Suprapubic skin (tissue), 4 donors: ENCODE results near the gene COQ4. TPM values are rescaled to one million over a fixed set of nuclear protein-coding genes. Genes with fewer than 3 reads are reported as not detected.
A peak's percentile ranks its signal among the peaks of the same experiment; 100 is the strongest.

Experiments used
- DNase-seq, 2 donors: peaks; one replicate each; pipeline ENCODE4 v3.0.0-alpha.2; 2019; ENCODE audit warnings: low spot score in 2 of 2
- H3K27ac ChIP-seq: fragments of 200-600 bp; sonication (generic); one replicate; pipeline ENCODE4 v1.5.1; 2019
- H3K27me3 ChIP-seq: fragments of 200-600 bp; sonication (generic); one replicate; pipeline ENCODE4 v1.5.1; 2019
- H3K36me3 ChIP-seq: fragments of 200-600 bp; sonication (generic); one replicate; pipeline ENCODE4 v1.5.1; 2019
- H3K4me1 ChIP-seq: fragments of 200-600 bp; sonication (generic); one replicate; pipeline ENCODE4 v1.5.1; 2019
- H3K4me3 ChIP-seq: fragments of 200-600 bp; sonication (generic); one replicate; pipeline ENCODE4 v1.5.1; 2019; ENCODE audit warnings: mild to moderate bottlenecking
- H3K9me3 ChIP-seq: fragments of 200-600 bp; sonication (generic); one replicate; pipeline ENCODE4 v1.5.1; 2019
- CTCF ChIP-seq, 2 donors: fragments of 200-600 bp in 1 of 2; fragments of 450-650 bp in 1 of 2; sonication (generic) in 1 of 2; IDR thresholded peaks; one replicate each; pipeline ENCODE4 v1.5.1; 2016 to 2019; ENCODE audit warnings: antibody characterized with exemption in 2 of 2, mild to moderate bottlenecking in 1 of 2, moderate library complexity in 1 of 2
- EP300 ChIP-seq: sonication (generic); formaldehyde crosslinking; IDR thresholded peaks from one replicate; pipeline ENCODE4 v1.6.1; 2017; ENCODE audit warnings: antibody characterized with exemption
- POLR2A ChIP-seq, 2 donors: fragments of 450-650 bp; IDR thresholded peaks; one replicate each; pipeline ENCODE4 v1.6.1; 2017; ENCODE audit warnings: antibody characterized with exemption in 2 of 2, mild to moderate bottlenecking in 2 of 2, moderate library complexity in 2 of 2
- POLR2AphosphoS5 ChIP-seq, 3 donors: sonication (generic); formaldehyde crosslinking; IDR thresholded peaks; one replicate each; pipeline ENCODE4 v1.6.1; 2017; ENCODE audit warnings: antibody characterized with exemption in 3 of 3
- WGBS: methylation state at CpG from one replicate; pipeline ENCODE4 v1.1.5; 2018; 5-methylcytosine and 5-hydroxymethylcytosine counted together
- total RNA-seq, 4 donors: library from RNA; depleted of rRNA; stranded (reverse); fragments of >200 nt; gene quantifications; one replicate each; pipeline ENCODE4 v1.1.0, GENCODE V29; 2016

The COQ4 gene
- total RNA-seq, 4 donors from 2014 or later, result 73.3 to 119 (median 106) TPM

DNA sequence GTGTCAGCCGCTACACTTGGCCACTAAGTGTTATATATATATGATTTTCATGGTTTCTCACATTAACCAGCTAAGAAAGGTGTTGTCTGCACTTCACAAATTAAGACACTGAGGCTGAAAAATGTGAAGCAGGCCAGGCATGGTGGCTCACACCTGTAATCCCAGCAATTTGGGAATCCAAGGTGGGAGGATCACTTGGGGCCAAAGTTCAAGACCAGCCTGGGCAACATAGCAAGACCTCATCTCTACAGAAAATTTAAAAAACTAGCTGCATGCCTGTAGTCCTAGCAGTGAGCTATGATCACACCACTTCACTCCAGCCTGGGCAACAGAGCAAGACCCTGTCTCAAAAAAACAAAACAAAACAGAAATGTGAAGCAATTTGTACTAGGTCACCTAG lies 1.8 kb downstream of the COQ4 start:
- TF ChIP-seq EP300, result no peak
- no peak for TF ChIP-seq POLR2A (IDR thresholded peaks at IDR 0.05)
- no peak for TF ChIP-seq CTCF (IDR thresholded peaks at IDR 0.05)
- no peak for TF ChIP-seq POLR2AphosphoS5 (IDR thresholded peaks at IDR 0.05)
- peaks cover 40% of the 10 kb centered on the region for H3K36me3 ChIP-seq
- no peaks in the 10 kb centered on the region for H3K27me3 ChIP-seq
- 100% methylated on average over 1 of the region's 1 CpG for WGBS
- peaks cover 65% of the 10 kb centered on the region for H3K4me1 ChIP-seq
- no peak overlapping the region for H3K27ac ChIP-seq
- no peak for DNase-seq
- H3K9me3 ChIP-seq, result no peaks in the 10 kb centered on the region
- no peak overlapping the region for H3K4me3 ChIP-seq

DNA sequence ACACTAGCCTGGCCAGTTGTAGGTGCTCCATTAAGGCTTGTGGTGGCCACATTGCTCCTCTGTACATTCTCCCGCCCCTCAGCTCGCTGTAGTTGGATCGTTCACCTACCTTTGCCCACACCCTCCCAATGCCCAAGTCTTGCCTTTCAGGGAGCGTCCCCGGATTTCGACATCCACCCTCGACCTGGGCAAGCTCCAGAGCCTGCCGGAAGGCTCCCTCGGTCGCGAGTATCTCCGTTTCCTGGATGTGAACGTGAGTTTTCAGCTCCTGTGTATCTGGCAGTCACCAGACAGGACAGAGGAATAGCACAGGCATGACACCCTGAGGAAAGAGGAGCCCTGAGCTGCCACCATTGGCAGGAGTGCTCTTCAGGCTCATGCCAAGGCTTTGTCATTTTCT lies 3.0 kb downstream of the COQ4 start:
- H3K9me3 ChIP-seq, result no peaks in the 10 kb centered on the region
- H3K4me1 ChIP-seq, result peaks cover 66% of the 10 kb centered on the region
- 46% methylated on average over 13 of the region's 13 CpGs for WGBS
- peaks cover 35% of the 10 kb centered on the region for H3K36me3 ChIP-seq
- DNase-seq, result no peak
- peak overlapping the region; percentile 3 for H3K4me3 ChIP-seq
- H3K27me3 ChIP-seq, result no peaks in the 10 kb centered on the region
- peak overlapping the region; percentile 65 for H3K27ac ChIP-seq
- no peak for TF ChIP-seq POLR2A (IDR thresholded peaks at IDR 0.05)
- no peak for TF ChIP-seq EP300
- TF ChIP-seq CTCF (IDR thresholded peaks at IDR 0.05), result no peak
- no peak for TF ChIP-seq POLR2AphosphoS5 (IDR thresholded peaks at IDR 0.05)

DNA sequence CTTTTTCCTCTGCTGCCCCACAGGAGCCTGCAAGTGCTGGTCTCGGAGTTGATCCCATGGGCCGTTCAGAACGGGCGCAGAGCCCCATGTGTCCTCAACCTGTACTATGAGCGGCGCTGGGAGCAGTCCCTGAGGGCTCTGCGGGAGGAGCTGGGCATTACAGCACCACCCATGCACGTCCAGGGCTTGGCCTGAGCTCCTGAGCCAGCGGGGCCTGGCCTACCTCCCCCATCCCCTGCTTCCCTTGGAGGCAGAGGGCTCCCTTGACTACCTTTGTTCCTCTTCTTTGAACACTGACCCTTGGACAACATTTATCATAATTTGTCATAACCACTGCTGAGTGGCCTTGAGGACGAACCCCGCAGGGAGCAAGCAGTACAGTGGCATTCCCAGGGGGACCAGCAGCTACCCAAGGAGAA lies 10.8 kb downstream of the COQ4 start:
- peaks cover 38% of the 10 kb centered on the region for H3K36me3 ChIP-seq

GRCh38 chr9:128335161-128335560 lies 12.5 kb downstream of the COQ4 start:
- H3K4me1 ChIP-seq, result peaks cover 6% of the 10 kb centered on the region
- no peak overlapping the region for H3K27ac ChIP-seq
- H3K36me3 ChIP-seq, result peaks cover 34% of the 10 kb centered on the region
- no peaks in the 10 kb centered on the region for H3K9me3 ChIP-seq
- TF ChIP-seq CTCF (IDR thresholded peaks at IDR 0.05) (no peak), POLR2AphosphoS5 (IDR thresholded peaks at IDR 0.05) (no peak), EP300 (no peak), POLR2A (IDR thresholded peaks at IDR 0.05) (no peak)
- DNase-seq, result no peak
- H3K27me3 ChIP-seq, result no peaks in the 10 kb centered on the region
- H3K4me3 ChIP-seq, result no peak overlapping the region
- 70% methylated on average over 7 of the region's 7 CpGs for WGBS

More for the DNA sequence above, 10.8 kb downstream of the COQ4 start:
- WGBS, result 86% methylated on average over 11 of the region's 11 CpGs
- Histone ChIP-seq H3K27ac (no peak overlapping the region), H3K4me1 (peaks cover 12% of the 10 kb centered on the region), H3K9me3 (no peaks in the 10 kb centered on the region), H3K27me3 (no peaks in the 10 kb centered on the region), H3K4me3 (no peak overlapping the region)
- no peak for DNase-seq
- TF ChIP-seq CTCF (IDR thresholded peaks at IDR 0.05), result no peak
- TF ChIP-seq POLR2AphosphoS5 (IDR thresholded peaks at IDR 0.05), result no peak
- no peak for TF ChIP-seq POLR2A (IDR thresholded peaks at IDR 0.05)
- no peak for TF ChIP-seq EP300

DNA sequence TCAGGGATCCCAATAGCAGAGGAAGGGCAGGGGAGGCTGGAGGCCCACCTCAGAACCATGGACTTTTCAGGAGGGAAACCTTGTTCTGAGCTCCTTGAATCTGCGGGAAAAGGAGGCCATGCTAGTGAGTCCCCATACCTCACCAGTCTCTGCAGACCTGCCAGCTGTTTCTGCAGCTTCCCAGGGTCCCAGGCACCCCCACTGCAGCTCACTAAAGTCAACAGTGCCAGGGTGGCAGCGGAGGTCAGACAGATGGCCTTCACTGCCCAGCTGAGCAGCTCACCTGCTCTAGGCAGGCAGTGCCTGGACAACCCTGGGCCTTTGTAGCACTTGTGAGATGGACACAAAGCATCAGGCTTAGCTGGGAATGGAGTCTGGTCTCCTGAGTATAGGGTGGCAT lies 13.3 kb downstream of the COQ4 start:
- DNase-seq, result no peak
- no peaks in the 10 kb centered on the region for H3K27me3 ChIP-seq
- no peak overlapping the region for H3K4me3 ChIP-seq
- no peaks in the 10 kb centered on the region for H3K9me3 ChIP-seq
- H3K4me1 ChIP-seq, result peaks cover 8% of the 10 kb centered on the region
- peaks cover 34% of the 10 kb centered on the region for H3K36me3 ChIP-seq
- TF ChIP-seq POLR2AphosphoS5 (IDR thresholded peaks at IDR 0.05), result no peak
- TF ChIP-seq CTCF (IDR thresholded peaks at IDR 0.05), result no peak
- no peak for TF ChIP-seq POLR2A (IDR thresholded peaks at IDR 0.05)
- no peak for TF ChIP-seq EP300
- H3K27ac ChIP-seq, result no peak overlapping the region
- no CpG with 5 or more reads among the region's 2 CpGs for WGBS
